Neural cell (in vitro differentiated cells): Measurements from ENCODE around the gene PDGFB. TPM values are rescaled to one million over a fixed set of nuclear protein-coding genes. Genes with fewer than 3 reads are reported as not detected.

Experiments used
- H2AFZ ChIP-seq: fragments of 200-600, 300-800 bp; sonication (generic), shearing (Covaris generic); 2 replicates; pipeline ENCODE4 v1.6.0; 2014; ENCODE audit warnings: low read depth, mild to moderate bottlenecking, antibody characterized with exemption, low read length, moderate library complexity
- H3F3A ChIP-seq: fragments of 200-600 bp; shearing (Covaris generic); 2 replicates; pipeline ENCODE4 v1.6.1; 2016; ENCODE audit warnings: mild to moderate bottlenecking, moderate library complexity, mixed read lengths, antibody characterized with exemption, low read length; ENCODE audit not compliant: insufficient read depth, poor library complexity, severe bottlenecking
- H3K27ac ChIP-seq: fragments of 200-600, 300-800 bp; sonication (generic), shearing (Covaris generic); 2 replicates; pipeline ENCODE4 v1.5.1; 2014; ENCODE audit warnings: mild to moderate bottlenecking, low read length, moderate library complexity
- H3K27me3 ChIP-seq: fragments of 300-800, 200-600 bp; sonication (generic), shearing (Covaris generic); 2 replicates; pipeline ENCODE4 v1.6.0; 2014; ENCODE audit warnings: mild to moderate bottlenecking, low read depth, low read length, moderate library complexity; ENCODE audit not compliant: insufficient read depth
- H3K36me3 ChIP-seq: fragments of 300-800, 200-600 bp; sonication (generic), shearing (Covaris generic); 2 replicates; pipeline ENCODE4 v1.5.1; 2014; ENCODE audit warnings: mild to moderate bottlenecking, antibody characterized with exemption, low read length, moderate library complexity; ENCODE audit not compliant: insufficient read depth
- H3K4me2 ChIP-seq: fragments of 300-800, 200-600 bp; sonication (generic), shearing (Covaris generic); 2 replicates; pipeline ENCODE4 v1.6.0; 2014; ENCODE audit warnings: mild to moderate bottlenecking, low read length
- H3K4me3 ChIP-seq: fragments of 300-800, 200-600 bp; sonication (generic), shearing (Covaris generic); 2 replicates; pipeline ENCODE4 v1.5.1; 2014; ENCODE audit warnings: mild to moderate bottlenecking, low read length, moderate library complexity
- H3K79me2 ChIP-seq: fragments of 200-600 bp; shearing (Covaris generic); replicated peaks from 2 replicates; pipeline ENCODE4 v1.6.0; 2014; ENCODE audit warnings: mild to moderate bottlenecking, low read length, moderate library complexity; ENCODE audit not compliant: insufficient read depth
- H3K9ac ChIP-seq: fragments of 300-800, 200-600 bp; sonication (generic), shearing (Covaris generic); 2 replicates; pipeline ENCODE4 v1.6.1; 2016; ENCODE audit warnings: mild to moderate bottlenecking, low read length, mixed read lengths
- H3K9me2 ChIP-seq: fragments of 200-600 bp; shearing (Covaris generic); 2 replicates; pipeline ENCODE4 v1.6.1; 2016; ENCODE audit warnings: mild to moderate bottlenecking, low read length, mixed read lengths; ENCODE audit not compliant: insufficient read depth
- H3K9me3 ChIP-seq: fragments of 200-600, 300-800 bp; sonication (generic), shearing (Covaris generic); 2 replicates; pipeline ENCODE4 v1.6.1; 2016; ENCODE audit warnings: mild to moderate bottlenecking, mixed run types, low read length, moderate library complexity, mixed read lengths
- H4K20me1 ChIP-seq: fragments of 200-600 bp; shearing (Covaris generic); 2 replicates; pipeline ENCODE4 v1.6.1; 2016; ENCODE audit warnings: mild to moderate bottlenecking, mixed run types; ENCODE audit not compliant: insufficient read depth
- EP300 ChIP-seq: fragments of 450-650 bp; conservative IDR thresholded peaks from 2 replicates; pipeline ENCODE4 v1.6.1; 2014; ENCODE audit warnings: antibody characterized with exemption, mild to moderate bottlenecking, moderate library complexity; ENCODE audit not compliant: poor library complexity, severe bottlenecking
- EZH2 ChIP-seq: fragments of 200-600, 300-800 bp; shearing (Covaris generic), sonication (generic); IDR thresholded peaks from 2 replicates; pipeline ENCODE4 v1.6.1; 2014; ENCODE audit warnings: antibody characterized with exemption, low read length, borderline replicate concordance, mild to moderate bottlenecking; ENCODE audit not compliant: insufficient read depth, poor library complexity, severe bottlenecking
- MXI1 ChIP-seq: fragments of 450-650 bp; conservative IDR thresholded peaks from 2 replicates; pipeline ENCODE4 v1.6.1; 2014; ENCODE audit warnings: antibody characterized with exemption, mild to moderate bottlenecking; ENCODE audit not compliant: poor library complexity, severe bottlenecking
- POLR2AphosphoS5 ChIP-seq: IDR thresholded peaks from 2 replicates; pipeline ENCODE4 v1.6.1; 2012
- RAD21 ChIP-seq: fragments of 450-650 bp; conservative IDR thresholded peaks from 2 replicates; pipeline ENCODE4 v1.6.1; 2014; ENCODE audit warnings: antibody characterized with exemption, mild to moderate bottlenecking, moderate library complexity
- SMC3 ChIP-seq: fragments of 450-650 bp; conservative IDR thresholded peaks from 2 replicates; pipeline ENCODE4 v1.6.1; 2014; ENCODE audit warnings: antibody characterized with exemption, mild to moderate bottlenecking, moderate library complexity; ENCODE audit not compliant: poor library complexity
- TAF1 ChIP-seq: IDR thresholded peaks from 2 replicates; pipeline ENCODE4 v1.6.1; 2012; ENCODE audit warnings: low read depth
- polyA plus RNA-seq: library from polyadenylated mRNA; depleted of rRNA; stranded (reverse); fragments of >200 nt; gene quantifications from 2 replicates; pipeline ENCODE4 v1.2.3, GENCODE V29; 2014
- TF ChIP-seq, protein P1 (sequence below): IDR thresholded peaks from 2 replicates; pipeline ENCODE4 v1.6.1; 2012; ENCODE audit warnings: borderline replicate concordance
- TF ChIP-seq, protein P2 (sequence below): fragments of 450-650 bp; IDR thresholded peaks from 2 replicates; pipeline ENCODE4 v1.5.1; 2014; ENCODE audit warnings: antibody characterized with exemption, mild to moderate bottlenecking, moderate library complexity; ENCODE audit not compliant: poor library complexity, severe bottlenecking

Gene PDGFB
- polyA plus RNA-seq, 1 donor from 2014 or later = 0.61 TPM

DNA sequence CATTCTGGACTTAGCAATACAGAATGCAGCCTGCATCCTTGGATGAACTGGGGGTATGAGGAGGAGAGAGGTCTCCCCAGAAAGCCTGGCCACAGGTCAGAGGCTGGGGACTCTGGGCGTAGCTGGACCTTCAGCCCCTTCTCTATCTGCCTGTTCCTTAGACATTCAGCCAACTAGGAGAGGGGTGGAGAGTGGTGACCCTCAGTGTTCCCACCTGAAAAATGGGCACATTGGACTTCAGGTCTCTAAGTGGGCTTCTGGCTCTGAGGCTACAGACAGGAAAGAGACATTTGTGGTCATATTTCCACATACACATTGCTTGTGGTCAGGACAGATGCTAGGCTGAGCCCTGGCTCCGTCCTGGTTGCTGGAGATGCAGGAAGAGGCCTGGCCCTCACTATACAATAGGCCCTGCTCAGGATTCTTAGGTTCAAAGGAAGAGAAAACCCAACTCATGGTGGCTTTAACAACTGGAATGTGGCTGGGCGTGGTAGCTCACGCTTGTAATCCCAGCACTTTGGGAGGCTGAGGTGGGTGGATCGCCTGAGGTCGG, 62.2 kb downstream of the PDGFB start:
- Histone ChIP-seq H3K9ac (no peak overlapping the region), H3K27ac (no peak overlapping the region)

DNA sequence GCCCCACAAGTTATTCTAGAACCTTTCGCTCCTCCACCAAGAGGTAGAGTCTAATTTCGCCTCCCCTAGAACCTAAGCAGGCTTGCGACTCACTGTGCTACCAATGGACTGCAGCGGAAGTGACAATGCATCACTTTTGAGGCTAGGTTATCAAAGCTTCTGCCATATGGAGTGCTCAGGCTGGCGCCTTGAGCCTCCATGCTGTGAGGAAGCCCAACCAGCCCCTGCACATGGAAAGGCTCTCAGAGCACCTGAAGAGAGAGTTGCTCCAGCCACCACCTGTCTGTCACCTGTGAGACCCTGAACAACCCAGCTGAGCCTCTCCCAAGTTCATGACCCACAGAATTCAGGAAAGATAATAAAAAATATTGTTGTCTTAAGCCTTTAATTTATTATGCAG, 63.0 kb downstream of the PDGFB start:
- H3K4me2 ChIP-seq = no peak overlapping the region
- no peaks in the 10 kb centered on the region for H3K79me2 ChIP-seq
- H3F3A ChIP-seq = no peaks in the 10 kb centered on the region
- TF ChIP-seq EZH2 (no peak), RAD21 (no peak), EP300 (no peak), MXI1 (no peak), POLR2AphosphoS5 (no peak), SMC3 (no peak), TAF1 (no peak)
- TF ChIP-seq, protein P1, sequence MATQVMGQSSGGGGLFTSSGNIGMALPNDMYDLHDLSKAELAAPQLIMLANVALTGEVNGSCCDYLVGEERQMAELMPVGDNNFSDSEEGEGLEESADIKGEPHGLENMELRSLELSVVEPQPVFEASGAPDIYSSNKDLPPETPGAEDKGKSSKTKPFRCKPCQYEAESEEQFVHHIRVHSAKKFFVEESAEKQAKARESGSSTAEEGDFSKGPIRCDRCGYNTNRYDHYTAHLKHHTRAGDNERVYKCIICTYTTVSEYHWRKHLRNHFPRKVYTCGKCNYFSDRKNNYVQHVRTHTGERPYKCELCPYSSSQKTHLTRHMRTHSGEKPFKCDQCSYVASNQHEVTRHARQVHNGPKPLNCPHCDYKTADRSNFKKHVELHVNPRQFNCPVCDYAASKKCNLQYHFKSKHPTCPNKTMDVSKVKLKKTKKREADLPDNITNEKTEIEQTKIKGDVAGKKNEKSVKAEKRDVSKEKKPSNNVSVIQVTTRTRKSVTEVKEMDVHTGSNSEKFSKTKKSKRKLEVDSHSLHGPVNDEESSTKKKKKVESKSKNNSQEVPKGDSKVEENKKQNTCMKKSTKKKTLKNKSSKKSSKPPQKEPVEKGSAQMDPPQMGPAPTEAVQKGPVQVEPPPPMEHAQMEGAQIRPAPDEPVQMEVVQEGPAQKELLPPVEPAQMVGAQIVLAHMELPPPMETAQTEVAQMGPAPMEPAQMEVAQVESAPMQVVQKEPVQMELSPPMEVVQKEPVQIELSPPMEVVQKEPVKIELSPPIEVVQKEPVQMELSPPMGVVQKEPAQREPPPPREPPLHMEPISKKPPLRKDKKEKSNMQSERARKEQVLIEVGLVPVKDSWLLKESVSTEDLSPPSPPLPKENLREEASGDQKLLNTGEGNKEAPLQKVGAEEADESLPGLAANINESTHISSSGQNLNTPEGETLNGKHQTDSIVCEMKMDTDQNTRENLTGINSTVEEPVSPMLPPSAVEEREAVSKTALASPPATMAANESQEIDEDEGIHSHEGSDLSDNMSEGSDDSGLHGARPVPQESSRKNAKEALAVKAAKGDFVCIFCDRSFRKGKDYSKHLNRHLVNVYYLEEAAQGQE = no peak
- TF ChIP-seq, protein P2, sequence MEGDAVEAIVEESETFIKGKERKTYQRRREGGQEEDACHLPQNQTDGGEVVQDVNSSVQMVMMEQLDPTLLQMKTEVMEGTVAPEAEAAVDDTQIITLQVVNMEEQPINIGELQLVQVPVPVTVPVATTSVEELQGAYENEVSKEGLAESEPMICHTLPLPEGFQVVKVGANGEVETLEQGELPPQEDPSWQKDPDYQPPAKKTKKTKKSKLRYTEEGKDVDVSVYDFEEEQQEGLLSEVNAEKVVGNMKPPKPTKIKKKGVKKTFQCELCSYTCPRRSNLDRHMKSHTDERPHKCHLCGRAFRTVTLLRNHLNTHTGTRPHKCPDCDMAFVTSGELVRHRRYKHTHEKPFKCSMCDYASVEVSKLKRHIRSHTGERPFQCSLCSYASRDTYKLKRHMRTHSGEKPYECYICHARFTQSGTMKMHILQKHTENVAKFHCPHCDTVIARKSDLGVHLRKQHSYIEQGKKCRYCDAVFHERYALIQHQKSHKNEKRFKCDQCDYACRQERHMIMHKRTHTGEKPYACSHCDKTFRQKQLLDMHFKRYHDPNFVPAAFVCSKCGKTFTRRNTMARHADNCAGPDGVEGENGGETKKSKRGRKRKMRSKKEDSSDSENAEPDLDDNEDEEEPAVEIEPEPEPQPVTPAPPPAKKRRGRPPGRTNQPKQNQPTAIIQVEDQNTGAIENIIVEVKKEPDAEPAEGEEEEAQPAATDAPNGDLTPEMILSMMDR = no peak
- no peaks in the 10 kb centered on the region for H3K9me3 ChIP-seq
- no peak overlapping the region for H3K4me3 ChIP-seq
- no peaks in the 10 kb centered on the region for H3K9me2 ChIP-seq
- no peak overlapping the region for H2AFZ ChIP-seq
- H3K36me3 ChIP-seq = no peaks in the 10 kb centered on the region
- H3K27ac ChIP-seq = no peak overlapping the region
- no peaks in the 10 kb centered on the region for H4K20me1 ChIP-seq
- no peak overlapping the region for H3K9ac ChIP-seq
- no peaks in the 10 kb centered on the region for H3K27me3 ChIP-seq

More for the DNA sequence above, 62.2 kb downstream of the PDGFB start:
- no peaks in the 10 kb centered on the region for H3K79me2 ChIP-seq
- H3K9me2 ChIP-seq = no peaks in the 10 kb centered on the region
- H3F3A ChIP-seq = no peaks in the 10 kb centered on the region
- no peak overlapping the region for H3K4me2 ChIP-seq
- TF ChIP-seq TAF1 (no peak), SMC3 (no peak), POLR2AphosphoS5 (no peak), RAD21 (no peak), EP300 (no peak), EZH2 (no peak), MXI1 (no peak)
- TF ChIP-seq, protein P2 = no peak
- TF ChIP-seq, protein P1 = no peak
- H3K36me3 ChIP-seq = no peaks in the 10 kb centered on the region
- no peak overlapping the region for H3K4me3 ChIP-seq
- no peaks in the 10 kb centered on the region for H4K20me1 ChIP-seq
- no peak overlapping the region for H2AFZ ChIP-seq
- no peaks in the 10 kb centered on the region for H3K27me3 ChIP-seq
- no peaks in the 10 kb centered on the region for H3K9me3 ChIP-seq
